GM12878 (cell line): Measurements from ENCODE around the gene BIRC6. TPM values are rescaled to one million over a fixed set of nuclear protein-coding genes. Genes with fewer than 3 reads are reported as not detected.

Experiments used
- CUX1 ChIP-seq: IDR thresholded peaks from 2 replicates; pipeline ENCODE4 v1.6.1; 2012; ENCODE audit warnings: improper control_type of control experiment, low read depth, low read length; ENCODE audit not compliant: insufficient replicate concordance
- HDGF ChIP-seq: fragments of 450-650 bp; IDR thresholded peaks from 2 replicates; pipeline ENCODE4 v1.6.1; 2016; ENCODE audit warnings: antibody characterized with exemption
- IRF4 ChIP-seq: IDR thresholded peaks from 2 replicates; pipeline ENCODE4 v1.6.1; 2011; ENCODE audit warnings: low read depth, low read length
- MYB ChIP-seq: fragments of 150-350 bp; IDR thresholded peaks from 2 replicates; pipeline ENCODE4 v1.6.1; 2014; ENCODE audit warnings: mild to moderate bottlenecking, low read depth, low read length, borderline replicate concordance
- PAX5 ChIP-seq: IDR thresholded peaks from 2 replicates; pipeline ENCODE4 v1.6.1; 2011; ENCODE audit warnings: low read depth, low read length, borderline replicate concordance
- RFX5 ChIP-seq: IDR thresholded peaks from 2 replicates; pipeline ENCODE4 v1.6.1; 2011; ENCODE audit warnings: low read depth, low read length, improper control_type of control experiment
- SKIL ChIP-seq: fragments of 450-650 bp; IDR thresholded peaks from 2 replicates; pipeline ENCODE4 v1.6.1; 2017; ENCODE audit warnings: mild to moderate bottlenecking, low read depth, inconsistent platforms; ENCODE audit not compliant: poor library complexity, severe bottlenecking
- SMC3 ChIP-seq: IDR thresholded peaks from 2 replicates; pipeline ENCODE4 v1.6.1; 2011; ENCODE audit warnings: low read length, improper control_type of control experiment, borderline replicate concordance
- USF1 ChIP-seq: IDR thresholded peaks from 2 replicates; pipeline ENCODE4 v1.6.1; 2011; ENCODE audit warnings: borderline replicate concordance, low read depth, mild to moderate bottlenecking, moderate library complexity, mixed read lengths, low read length; ENCODE audit not compliant: insufficient read depth; ENCODE audit errors: extremely low read length
- polyA plus RNA-seq, 11 experiments: library from polyadenylated mRNA; depleted of rRNA in 4 of 11; unstranded in 6 of 11; stranded (reverse) in 5 of 11; fragments of >200 nt; fragmentation: Nextera tagmentation in 4 of 11; fragmentation: Illumina TruSeq in 1 of 11; extraction: Ambion mirVana in 4 of 11; extraction: Trizol in 1 of 11; gene quantifications; 1 replicate in 1 of 11; 2 replicates in 10 of 11; pipeline versions ENCODE4 v1.2.1 to v1.2.3, GENCODE V29; 2011 to 2016; ENCODE audit warnings: inconsistent platforms in 2 of 11, missing spikeins in 2 of 11, low read depth in 1 of 11
- total RNA-seq, 4 experiments: library from RNA; depleted of rRNA in 3 of 4; stranded (reverse); fragments of >200 nt in 3 of 4; fragmentation: Illumina TruSeq in 1 of 4; extraction: Trizol in 1 of 4; gene quantifications; 2 replicates each; pipeline versions ENCODE4 v1.2.1 to v1.2.3, GENCODE V29; 2013 to 2021

BIRC6 gene
- total and polyA plus RNA-seq, 10 of the 15 experiments (the other 5 are each of a cell fraction or from before 2014, with no cell fraction given), result 18.8 to 118 (median 55.0) TPM

GRCh38 chr2:32425719-32426141 is 68.9 kb downstream of the BIRC6 start (continued):
- no peak for TF ChIP-seq RFX5
- no peak for TF ChIP-seq SMC3
- TF ChIP-seq CUX1, result no peak
- no peak for TF ChIP-seq USF1
- no peak for TF ChIP-seq PAX5
- TF ChIP-seq IRF4, result no peak
- TF ChIP-seq MYB, result no peak
- no peak for TF ChIP-seq HDGF
- TF ChIP-seq SKIL, result no peak
